ENCODE results near the gene SNRNP35.
"Not testable (repeated sequence)": the region's sequence is repeated elsewhere in the genome, so short reads cannot be mapped to it uniquely, and the experiment has no call there.

The SNRNP35 gene

GRCh38 chr12:123491056-123491455 is 33.1 kb downstream of the SNRNP35 start:
- DNase-seq = no peak

- DNase-seq = no peak
Observed at GRCh38 chr12:123491481-123491880, 33.5 kb downstream of the SNRNP35 start.

GRCh38 chr12:123492339-123493039 is 34.5 kb downstream of the SNRNP35 start:
- DNase-seq = not testable (repeated sequence)

GRCh38 chr12:123494124-123494851 is 36.3 kb downstream of the SNRNP35 start:
- DNase-seq = no peak

- no peak for DNase-seq
Observed at GRCh38 chr12:123497065-123497464, 39.1 kb downstream of the SNRNP35 start.

GRCh38 chr12:123498126-123498825 is 40.3 kb downstream of the SNRNP35 start:
- no peak for DNase-seq

- DNase-seq = no peak
Observed at GRCh38 chr12:123499332-123499731, 41.4 kb downstream of the SNRNP35 start.

GRCh38 chr12:123502163-123502704 is 44.3 kb downstream of the SNRNP35 start:
- no peak for DNase-seq

- DNase-seq = no peak
Observed at GRCh38 chr12:123506059-123506842, 48.3 kb downstream of the SNRNP35 start.

GRCh38 chr12:123506843-123507236 is 48.9 kb downstream of the SNRNP35 start:
- DNase-seq = no peak

- DNase-seq = no peak
Observed at GRCh38 chr12:123512838-123513665, 55.1 kb downstream of the SNRNP35 start.

GRCh38 chr12:123513805-123514204 is 55.9 kb downstream of the SNRNP35 start:
- no peak for DNase-seq

- DNase-seq = not testable (repeated sequence)
Observed at GRCh38 chr12:123514582-123515221, 56.8 kb downstream of the SNRNP35 start.

GRCh38 chr12:123516216-123516780 is 58.4 kb downstream of the SNRNP35 start:
- DNase-seq = no peak

Data from cortex of kidney (tissue), 1 donor.